ENCODE results near the gene ZNF784.

- TF ChIP-seq CTCF (conservative IDR thresholded peaks at IDR 0.05; ENCODE audit: low read depth, low read length) = no peak
- TF ChIP-seq RFX5 (IDR thresholded peaks at IDR 0.05; ENCODE audit: low read depth, low read length) = no peak
- TF ChIP-seq MAZ (IDR thresholded peaks at IDR 0.05; ENCODE audit: borderline replicate concordance, low read depth, low read length) = no peak
- TF ChIP-seq MAFK (IDR thresholded peaks at IDR 0.05; ENCODE audit: low read depth, low read length) = no peak
- TF ChIP-seq FOS (IDR thresholded peaks at IDR 0.05; ENCODE audit: low read depth, low read length) = no peak
- no peak for TF ChIP-seq USF2 (IDR thresholded peaks at IDR 0.05; ENCODE audit: low read depth, low read length)
- TF ChIP-seq POLR2A (IDR thresholded peaks at IDR 0.05; ENCODE audit: low read depth, low read length) = no peak
Observed at GRCh38 chr19:55581145-55581822, 43.1 kb downstream of the ZNF784 start.

All from IMR-90 (cell line).